Esophagus muscularis mucosa (tissue), 4 donors: ENCODE results near the gene UBL7. TPM values are rescaled to one million over a fixed set of nuclear protein-coding genes. Genes with fewer than 3 reads are reported as not detected.

Experiments used
- DNase-seq: peaks from one replicate; pipeline ENCODE4 v3.0.0-alpha.2; 2017; ENCODE audit errors: extremely low spot score
- H3K27ac ChIP-seq, 4 donors: fragments of 200-600 bp; sonication (generic); replicated peaks in 1 of 4; 1 replicate in 3 of 4; 2 replicates in 1 of 4; pipeline ENCODE4 v1.5.1; 2016 to 2019; ENCODE audit warnings: mild to moderate bottlenecking in 1 of 4
- H3K27me3 ChIP-seq, 4 donors: fragments of 200-600 bp; sonication (generic); one replicate each; pipeline versions ENCODE4 v1.5.1 to v1.6.0; 2016 to 2019
- H3K36me3 ChIP-seq, 4 donors: fragments of 200-600 bp; sonication (generic); one replicate each; pipeline ENCODE4 v1.5.1; 2016 to 2019
- H3K4me1 ChIP-seq, 4 donors: fragments of 200-600 bp; sonication (generic); one replicate each; pipeline ENCODE4 v1.5.1; 2016 to 2019
- H3K4me3 ChIP-seq, 4 donors: fragments of 200-600 bp; sonication (generic); 1 replicate in 2 of 4; 2 replicates in 2 of 4; pipeline ENCODE4 v1.5.1; 2016 to 2019; ENCODE audit warnings: mild to moderate bottlenecking in 4 of 4, moderate library complexity in 1 of 4
- H3K9me3 ChIP-seq, 4 donors: fragments of 200-600 bp; sonication (generic); 1 replicate in 3 of 4; 2 replicates in 1 of 4; pipeline ENCODE4 v1.5.1; 2016 to 2019
- EP300 ChIP-seq: sonication (generic); formaldehyde crosslinking; IDR thresholded peaks from one replicate; pipeline ENCODE4 v1.6.1; 2017; ENCODE audit warnings: antibody characterized with exemption
- POLR2A ChIP-seq: fragments of 450-650 bp; IDR thresholded peaks from one replicate; pipeline ENCODE4 v1.6.1; 2017; ENCODE audit warnings: antibody characterized with exemption, moderate library complexity, mild to moderate bottlenecking, low read depth
- POLR2AphosphoS5 ChIP-seq, 2 donors: sonication (generic); formaldehyde crosslinking; IDR thresholded peaks; one replicate each; pipeline ENCODE4 v1.6.1; 2017; ENCODE audit warnings: antibody characterized with exemption in 2 of 2
- WGBS: methylation state at CpG from one replicate; pipeline ENCODE4 v1.1.5; 2018; 5-methylcytosine and 5-hydroxymethylcytosine counted together
- intact Hi-C: fragments of 100-400 bp; cut with DNase I; formaldehyde crosslinking; loops from one replicate; pipeline ENCODE4 v1.15.1; 2023
- total RNA-seq, 4 donors: library from RNA; depleted of rRNA; stranded (reverse); fragments of >200 nt; gene quantifications; one replicate each; pipeline versions ENCODE4 v1.1.0 to v1.2.1, GENCODE V29; 2016
- TF ChIP-seq, protein P1 (sequence below), 3 experiments: fragments of 200-600 bp in 2 of 3; fragments of 450-650 bp in 1 of 3; sonication (generic) in 2 of 3; IDR thresholded peaks; one replicate each; pipeline ENCODE4 v1.5.1; 2017 to 2019; ENCODE audit warnings: antibody characterized with exemption in 3 of 3, mild to moderate bottlenecking in 2 of 3, moderate library complexity in 1 of 3

Gene UBL7
- total RNA-seq, 4 donors from 2014 or later: 52.7 to 69.7 (median 60.5) TPM

DNA sequence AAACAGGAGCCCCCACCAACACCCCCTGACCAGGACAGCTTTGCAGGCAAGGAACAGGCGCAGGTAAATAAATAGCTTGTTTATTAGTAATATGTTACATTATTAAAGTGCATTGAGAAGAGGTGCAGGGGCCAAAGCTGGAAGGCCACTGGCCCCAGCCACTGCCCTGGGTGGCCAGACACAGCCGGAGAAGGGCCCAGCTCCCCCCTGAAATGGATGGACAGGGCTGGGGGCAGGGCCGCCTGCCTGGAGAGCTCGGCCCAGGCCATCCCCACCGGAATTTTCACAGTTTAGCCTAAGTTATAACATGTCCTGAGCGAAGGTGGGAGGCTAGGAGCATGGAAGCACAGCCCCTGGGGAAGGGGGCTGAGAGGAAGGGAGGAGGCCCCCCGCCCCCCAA, 51.7 kb downstream of the UBL7 start:
- no peak for DNase-seq
- 85% methylated on average over 6 of the region's 7 CpGs for WGBS
- Histone ChIP-seq H3K27me3 (peaks cover 0 to 25% (median 0%) of the 10 kb centered on the region in 4 donors), H3K9me3 (no peaks in the 10 kb centered on the region), H3K27ac (no peak overlapping the region), H3K4me1 (no peaks in the 10 kb centered on the region), H3K4me3 (no peak overlapping the region), H3K36me3 (peaks cover 0 to 18% (median 8%) of the 10 kb centered on the region in 4 donors)
- TF ChIP-seq EP300: no peak
- no peak for TF ChIP-seq POLR2AphosphoS5 (IDR thresholded peaks at IDR 0.05)
- no peak for TF ChIP-seq POLR2A
- TF ChIP-seq, protein P1, sequence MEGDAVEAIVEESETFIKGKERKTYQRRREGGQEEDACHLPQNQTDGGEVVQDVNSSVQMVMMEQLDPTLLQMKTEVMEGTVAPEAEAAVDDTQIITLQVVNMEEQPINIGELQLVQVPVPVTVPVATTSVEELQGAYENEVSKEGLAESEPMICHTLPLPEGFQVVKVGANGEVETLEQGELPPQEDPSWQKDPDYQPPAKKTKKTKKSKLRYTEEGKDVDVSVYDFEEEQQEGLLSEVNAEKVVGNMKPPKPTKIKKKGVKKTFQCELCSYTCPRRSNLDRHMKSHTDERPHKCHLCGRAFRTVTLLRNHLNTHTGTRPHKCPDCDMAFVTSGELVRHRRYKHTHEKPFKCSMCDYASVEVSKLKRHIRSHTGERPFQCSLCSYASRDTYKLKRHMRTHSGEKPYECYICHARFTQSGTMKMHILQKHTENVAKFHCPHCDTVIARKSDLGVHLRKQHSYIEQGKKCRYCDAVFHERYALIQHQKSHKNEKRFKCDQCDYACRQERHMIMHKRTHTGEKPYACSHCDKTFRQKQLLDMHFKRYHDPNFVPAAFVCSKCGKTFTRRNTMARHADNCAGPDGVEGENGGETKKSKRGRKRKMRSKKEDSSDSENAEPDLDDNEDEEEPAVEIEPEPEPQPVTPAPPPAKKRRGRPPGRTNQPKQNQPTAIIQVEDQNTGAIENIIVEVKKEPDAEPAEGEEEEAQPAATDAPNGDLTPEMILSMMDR (IDR thresholded peaks at IDR 0.05): no peak
- intact Hi-C loops: no loop called here

DNA sequence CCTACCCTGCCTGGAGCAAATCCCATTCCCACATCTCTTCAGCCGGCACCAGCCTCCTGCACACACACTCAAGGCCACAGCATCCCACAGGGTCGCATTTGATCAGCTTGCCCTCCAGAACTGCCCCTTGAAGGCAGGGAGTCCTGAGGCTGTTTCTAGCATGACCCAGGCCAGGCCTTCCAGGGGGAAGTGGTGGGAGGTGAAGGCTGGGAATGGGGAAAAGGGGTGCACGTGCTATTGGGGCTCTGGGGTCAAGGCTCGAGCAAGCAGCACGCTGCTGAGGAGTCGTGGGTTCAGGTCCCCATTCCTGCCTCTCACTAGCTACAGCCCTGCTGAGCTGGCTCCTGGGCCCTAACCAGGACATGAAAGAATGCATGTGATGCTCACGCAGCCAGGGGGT, 52.1 kb downstream of the UBL7 start:
- Histone ChIP-seq H3K9me3 (no peaks in the 10 kb centered on the region), H3K4me3 (no peak overlapping the region), H3K4me1 (peaks cover 0 to 3% (median 0%) of the 10 kb centered on the region in 4 donors), H3K27ac (no peak overlapping the region), H3K27me3 (peaks cover 0 to 25% (median 0%) of the 10 kb centered on the region in 4 donors), H3K36me3 (peaks cover 0 to 18% (median 8%) of the 10 kb centered on the region in 4 donors)
- intact Hi-C loops: no loop called here
- no peak for DNase-seq
- WGBS: 75% methylated on average over 7 of the region's 7 CpGs
- no peak for TF ChIP-seq POLR2AphosphoS5 (IDR thresholded peaks at IDR 0.05)

DNA sequence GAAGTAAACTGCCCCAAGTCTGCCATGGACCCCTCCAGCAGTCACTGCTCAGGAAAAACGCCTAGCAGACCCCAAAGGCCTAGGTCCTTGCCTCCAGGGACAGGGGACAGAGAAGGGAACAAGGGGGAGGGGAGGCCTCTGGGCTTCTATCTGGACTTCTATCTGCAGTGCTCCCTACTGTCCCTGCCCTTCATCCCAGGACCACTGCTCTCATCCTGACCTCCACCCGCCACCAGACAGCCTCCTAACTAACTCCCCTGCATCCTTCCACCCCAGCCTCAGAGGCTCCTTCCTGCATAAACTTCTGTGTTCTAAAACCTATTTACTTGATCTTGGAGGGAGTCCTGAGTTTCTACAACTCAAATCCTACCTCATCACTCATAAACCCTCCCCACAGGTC, 52.6 kb downstream of the UBL7 start:
- H3K27ac ChIP-seq: no peak overlapping the region
- WGBS: 80% methylated on average over 2 of the region's 2 CpGs
- peaks cover 0 to 8% (median 1%) of the 10 kb centered on the region in 4 donors for H3K4me1 ChIP-seq

DNA sequence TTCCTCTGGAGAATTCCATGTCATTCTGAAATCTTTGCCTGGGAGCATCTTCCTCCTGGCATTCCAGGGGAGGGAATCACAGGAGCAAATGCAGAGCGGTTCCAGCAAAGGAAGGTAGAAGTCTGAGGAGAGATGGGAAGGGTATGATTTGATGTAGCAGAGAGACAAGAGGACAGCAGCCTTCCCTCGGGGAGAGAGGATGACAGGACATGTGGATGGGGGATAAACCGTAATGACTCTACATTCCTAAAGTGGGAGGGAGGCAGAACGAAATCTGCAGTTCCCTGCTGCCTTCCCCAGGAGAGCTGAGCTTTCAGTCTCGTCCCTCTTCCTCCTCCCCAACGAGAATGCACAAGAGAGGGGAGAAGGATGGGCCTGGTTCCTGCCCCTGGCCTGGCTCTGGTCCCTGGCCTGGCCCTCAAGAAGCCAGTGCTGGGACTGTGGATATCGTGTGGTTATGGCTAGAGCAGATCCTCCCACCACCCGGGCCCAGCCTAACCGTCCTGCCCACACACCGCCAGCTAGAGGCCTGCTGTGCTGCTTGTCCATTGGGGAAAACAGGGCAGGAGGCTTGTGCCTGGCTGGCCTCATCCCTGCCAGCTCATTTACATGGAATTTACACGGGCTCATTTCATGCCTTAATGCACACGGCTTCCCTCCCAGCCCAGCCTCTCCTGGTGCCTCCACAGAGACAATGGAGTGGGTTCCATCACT, 53.8 kb downstream of the UBL7 start:
- H3K4me3 ChIP-seq: no peak overlapping the region
- TF ChIP-seq POLR2AphosphoS5 (IDR thresholded peaks at IDR 0.05) (no peak), POLR2A (no peak), EP300 (no peak)
- TF ChIP-seq, protein P1 (IDR thresholded peaks at IDR 0.05): no peak
- H3K27me3 ChIP-seq: peaks cover 0 to 35% (median 0%) of the 10 kb centered on the region in 4 donors
- intact Hi-C loops: no loop called here
- H3K36me3 ChIP-seq: peaks cover 0 to 18% (median 6%) of the 10 kb centered on the region in 4 donors
- DNase-seq: no peak
- WGBS: 48% methylated on average over 12 of the region's 12 CpGs
- H3K9me3 ChIP-seq: no peaks in the 10 kb centered on the region
- H3K27ac ChIP-seq: no peak overlapping the region
- peaks cover 0 to 16% (median 2%) of the 10 kb centered on the region in 4 donors for H3K4me1 ChIP-seq

More for the DNA sequence above, 52.6 kb downstream of the UBL7 start:
- no peak overlapping the region for H3K4me3 ChIP-seq
- no peak for DNase-seq
- peaks cover 0 to 18% (median 7%) of the 10 kb centered on the region in 4 donors for H3K36me3 ChIP-seq
- TF ChIP-seq, protein P1 (IDR thresholded peaks at IDR 0.05): no peak
- TF ChIP-seq POLR2A (no peak), EP300 (no peak), POLR2AphosphoS5 (IDR thresholded peaks at IDR 0.05) (no peak)
- peaks cover 0 to 25% (median 0%) of the 10 kb centered on the region in 4 donors for H3K27me3 ChIP-seq
- intact Hi-C loops: no loop called here
- H3K9me3 ChIP-seq: no peaks in the 10 kb centered on the region

DNA sequence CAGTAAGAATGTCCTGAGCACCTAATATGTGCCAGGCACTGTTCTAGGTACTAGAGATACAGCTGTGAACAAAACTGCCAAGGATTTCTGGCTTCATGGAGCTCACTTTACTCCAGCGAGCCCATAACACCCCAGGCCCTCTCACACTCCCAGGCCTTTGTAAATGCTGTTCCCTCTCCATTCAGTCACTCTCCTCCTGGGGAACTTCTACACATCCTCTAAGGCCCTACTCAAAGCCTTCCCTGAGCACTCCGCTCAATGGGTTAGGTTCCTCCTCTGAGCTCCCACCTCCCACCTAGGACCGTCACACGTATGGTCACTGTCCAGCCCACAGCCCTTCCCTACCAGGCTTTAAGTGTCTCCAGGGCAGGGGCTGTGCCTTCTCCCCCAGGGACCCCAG, 54.4 kb downstream of the UBL7 start:
- WGBS: 92% methylated on average over 4 of the region's 4 CpGs
- Histone ChIP-seq H3K27me3 (peaks cover 0 to 41% (median 0%) of the 10 kb centered on the region in 4 donors), H3K4me3 (no peak overlapping the region), H3K27ac (no peak overlapping the region), H3K9me3 (no peaks in the 10 kb centered on the region), H3K4me1 (peaks cover 0 to 16% (median 2%) of the 10 kb centered on the region in 4 donors), H3K36me3 (peaks cover 0 to 14% (median 6%) of the 10 kb centered on the region in 4 donors)
- TF ChIP-seq POLR2A: no peak
- TF ChIP-seq, protein P1 (IDR thresholded peaks at IDR 0.05): no peak
- no peak for TF ChIP-seq EP300
- no peak for TF ChIP-seq POLR2AphosphoS5 (IDR thresholded peaks at IDR 0.05)
- intact Hi-C loops: no loop called here
- no peak for DNase-seq
